Gastroesophageal sphincter (tissue), 4 donors: ENCODE data around the gene PDXP. TPM values are rescaled to one million over a fixed set of nuclear protein-coding genes. Genes with fewer than 3 reads are reported as not detected.
A peak's percentile ranks its signal among the peaks of the same experiment; 100 is the strongest.

Experiments
- ATAC-seq: fragments of 150-250 bp; one replicate; pipeline ENCODE4 v1.9.1; 2016; ENCODE audit warnings: mild to moderate bottlenecking, moderate library complexity
- H3K27ac ChIP-seq, 4 donors: fragments of 200-600 bp; sonication (generic) in 3 of 4; 1 replicate in 3 of 4; 2 replicates in 1 of 4; pipeline ENCODE4 v1.5.1; 2016 to 2019
- H3K27me3 ChIP-seq: fragments of 200-600 bp; sonication (generic); one replicate; pipeline ENCODE4 v1.5.1; 2019
- H3K36me3 ChIP-seq, 2 donors: fragments of 200-600 bp; sonication (generic); one replicate each; pipeline ENCODE4 v1.5.1; 2019; ENCODE audit warnings: control low read depth in 1 of 2
- H3K4me1 ChIP-seq, 3 donors: fragments of 200-600 bp; sonication (generic); 1 replicate in 2 of 3; 2 replicates in 1 of 3; pipeline ENCODE4 v1.5.1; 2016 to 2019; ENCODE audit warnings: control low read depth in 2 of 3
- H3K4me3 ChIP-seq, 2 donors: fragments of 200-600 bp; sonication (generic); one replicate each; pipeline ENCODE4 v1.5.1; 2019; ENCODE audit warnings: mild to moderate bottlenecking in 1 of 2, moderate library complexity in 1 of 2
- H3K9me3 ChIP-seq, 3 donors: fragments of 200-600 bp; sonication (generic); one replicate each; pipeline ENCODE4 v1.5.1; 2017 to 2019; ENCODE audit warnings: control low read depth in 2 of 3
- CTCF ChIP-seq, 4 experiments: fragments of 200-600 bp in 2 of 4; fragments of 450-650 bp in 2 of 4; sonication (generic) in 1 of 4; IDR thresholded peaks; one replicate each; pipeline ENCODE4 v1.5.1; 2017 to 2019; ENCODE audit warnings: antibody characterized with exemption in 4 of 4, mild to moderate bottlenecking in 2 of 4, moderate library complexity in 2 of 4
- EP300 ChIP-seq: sonication (generic); formaldehyde crosslinking; IDR thresholded peaks from one replicate; pipeline ENCODE4 v1.6.1; 2017; ENCODE audit warnings: antibody characterized with exemption, mild to moderate bottlenecking
- POLR2A ChIP-seq, 2 donors: fragments of 450-650 bp; IDR thresholded peaks; one replicate each; pipeline ENCODE4 v1.6.1; 2017; ENCODE audit warnings: antibody characterized with exemption in 2 of 2, mild to moderate bottlenecking in 2 of 2, moderate library complexity in 1 of 2
- POLR2AphosphoS5 ChIP-seq: sonication (generic); formaldehyde crosslinking; IDR thresholded peaks from one replicate; pipeline ENCODE4 v1.6.1; 2017; ENCODE audit warnings: antibody characterized with exemption
- WGBS, 2 donors: methylation state at CpG; one replicate each; pipeline ENCODE4 v1.1.5; 2018; ENCODE audit warnings: low coverage in 1 of 2; 5-methylcytosine and 5-hydroxymethylcytosine counted together
- total RNA-seq, 4 donors: library from RNA; depleted of rRNA; stranded (reverse); fragments of >200 nt; gene quantifications; one replicate each; pipeline ENCODE4 v1.1.0, GENCODE V29; 2016

Gene PDXP
- total RNA-seq, 4 donors from 2014 or later, result 9.2 to 19.3 (median 17.2) TPM

DNA sequence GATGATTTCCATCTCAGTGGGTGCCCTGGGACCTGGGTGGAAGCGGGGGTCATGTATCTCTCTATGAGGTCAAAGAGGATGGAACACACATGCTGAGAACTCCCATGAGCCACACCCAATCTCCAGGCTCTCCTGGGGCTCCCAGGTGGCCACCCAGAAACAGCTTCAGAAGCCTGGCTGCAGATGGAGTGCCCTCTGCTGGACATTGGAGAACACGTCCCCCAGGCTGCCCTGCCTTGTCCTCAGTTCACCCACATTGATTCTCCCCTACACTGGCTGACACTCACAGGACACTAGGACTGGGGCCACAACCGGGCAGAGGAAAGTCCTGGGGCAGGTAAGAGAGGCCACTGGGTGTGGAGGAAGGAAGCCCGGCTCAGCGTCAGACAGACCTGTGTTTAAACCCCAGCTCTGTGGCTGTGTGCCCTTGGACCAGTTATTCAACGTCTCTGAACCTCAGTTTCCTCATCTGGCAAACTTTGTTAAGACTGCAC lies 23.1 kb downstream of the PDXP start:
- H3K27ac ChIP-seq, result peak overlapping the region in 2 of 4 donors; percentile 35 to 45
- no peaks in the 10 kb centered on the region for H3K9me3 ChIP-seq
- no peak overlapping the region for H3K4me3 ChIP-seq
- peak; percentile 35 for ATAC-seq
- peak in 3 of 4 experiments; percentile 80 to 96 (median 85) for TF ChIP-seq CTCF (IDR thresholded peaks at IDR 0.05)
- TF ChIP-seq POLR2AphosphoS5, result no peak
- no peak for TF ChIP-seq EP300
- peaks cover 0 to 25% of the 10 kb centered on the region in 2 donors for H3K36me3 ChIP-seq
- peaks cover 0 to 60% (median 13%) of the 10 kb centered on the region in 3 donors for H3K4me1 ChIP-seq
- H3K27me3 ChIP-seq, result no peaks in the 10 kb centered on the region
- 0% methylated on average over 1 of the region's 6 CpGs; no CpG with 5 or more reads in 1 of the 2 donors for WGBS, 2 donors

- Histone ChIP-seq H3K9me3 (no peaks in the 10 kb centered on the region), H3K36me3 (peaks cover 0 to 28% of the 10 kb centered on the region in 2 donors), H3K4me1 (peaks cover 0 to 45% (median 12%) of the 10 kb centered on the region in 3 donors), H3K27me3 (no peaks in the 10 kb centered on the region), H3K4me3 (no peak overlapping the region), H3K27ac (no peak overlapping the region)
- no peak for ATAC-seq
- TF ChIP-seq POLR2A (IDR thresholded peaks at IDR 0.05) (no peak), CTCF (IDR thresholded peaks at IDR 0.05) (no peak), POLR2AphosphoS5 (no peak), EP300 (no peak)
- WGBS, 2 donors, result 72 to 74% methylated on average over 12 to 13 of the region's 16 CpGs
These were observed 26.5 kb downstream of the PDXP start for GRCh38 chr22:37684803-37685615.

GRCh38 chr22:37686002-37686982 lies 27.8 kb downstream of the PDXP start, which contains the start of gene NOL12:
Gene NOL12 (plus strand): TSS chr22:37686343. CDS start chr22:37686393, 50 bp downstream.
- H3K36me3 ChIP-seq, result peaks cover 0 to 36% of the 10 kb centered on the region in 2 donors
- peak within 1 kb of the TSS; percentile 70 to 84 for H3K4me3 ChIP-seq
- TF ChIP-seq POLR2AphosphoS5 (peak; percentile 51), CTCF (IDR thresholded peaks at IDR 0.05) (peak in 3 of 4 experiments; percentile 7 to 49 (median 18)), EP300 (no peak), POLR2A (IDR thresholded peaks at IDR 0.05) (peak; percentile 20 to 39)
- H3K4me1 ChIP-seq, result peaks cover 0 to 32% (median 12%) of the 10 kb centered on the region in 3 donors
- 1 to 2% methylated on average over 23 to 33 of the region's 62 CpGs for WGBS, 2 donors
- H3K27me3 ChIP-seq, result no peaks in the 10 kb centered on the region
- H3K27ac ChIP-seq, result peak within 1 kb of the TSS; percentile 52 to 91 (median 89)
- peak; percentile 92 for ATAC-seq
- no peaks in the 10 kb centered on the region for H3K9me3 ChIP-seq

GRCh38 chr22:37690407-37690806 lies 31.9 kb downstream of the PDXP start:
- Histone ChIP-seq H3K27me3 (no peaks in the 10 kb centered on the region), H3K36me3 (peaks cover 0 to 70% of the 10 kb centered on the region in 2 donors), H3K4me1 (peaks cover 0 to 26% (median 9%) of the 10 kb centered on the region in 3 donors), H3K27ac (no peak overlapping the region), H3K4me3 (no peak overlapping the region), H3K9me3 (no peaks in the 10 kb centered on the region)
- TF ChIP-seq EP300, result no peak
- no peak for TF ChIP-seq CTCF (IDR thresholded peaks at IDR 0.05)
- TF ChIP-seq POLR2A (IDR thresholded peaks at IDR 0.05), result no peak
- TF ChIP-seq POLR2AphosphoS5, result no peak
- WGBS, 2 donors, result 80% methylated on average over 1 of the region's 7 CpGs; no CpG with 5 or more reads in 1 of the 2 donors
- ATAC-seq, result no peak
